Loucy (cell line): ENCODE measurements around the gene INCA1.

ENCODE experiments used
- CTCF ChIP-seq: fragments of 200-600 bp; sonication (generic); conservative IDR thresholded peaks from 2 replicates; pipeline ENCODE4 v1.5.1; 2014; ENCODE audit warnings: mild to moderate bottlenecking, antibody characterized with exemption, low read length
- EZH2phosphoT487 ChIP-seq: fragments of 200-600 bp; IDR thresholded peaks from 2 replicates; pipeline ENCODE4 v1.6.1; 2018; ENCODE audit warnings: antibody characterized with exemption, mild to moderate bottlenecking, moderate library complexity, borderline replicate concordance

- TF ChIP-seq CTCF (no peak), EZH2phosphoT487 (no peak)
Observed at GRCh38 chr17:4959261-4959965, 37.9 kb downstream of the INCA1 start.
